Esophagus muscularis mucosa (tissue), 4 donors: Measurements from ENCODE around the gene ULK4. TPM values are rescaled to one million over a fixed set of nuclear protein-coding genes. Genes with fewer than 3 reads are reported as not detected.
"Not testable (repeated sequence)": the region's sequence is repeated elsewhere in the genome, so short reads cannot be mapped to it uniquely, and the experiment has no call there.

Source experiments
- DNase-seq: peaks from one replicate; pipeline ENCODE4 v3.0.0-alpha.2; 2017; ENCODE audit errors: extremely low spot score
- H3K27ac ChIP-seq, 4 donors: fragments of 200-600 bp; sonication (generic); replicated peaks in 1 of 4; 1 replicate in 3 of 4; 2 replicates in 1 of 4; pipeline ENCODE4 v1.5.1; 2016 to 2019; ENCODE audit warnings: mild to moderate bottlenecking in 1 of 4
- H3K27me3 ChIP-seq, 4 donors: fragments of 200-600 bp; sonication (generic); one replicate each; pipeline versions ENCODE4 v1.5.1 to v1.6.0; 2016 to 2019
- H3K36me3 ChIP-seq, 4 donors: fragments of 200-600 bp; sonication (generic); one replicate each; pipeline ENCODE4 v1.5.1; 2016 to 2019
- H3K4me1 ChIP-seq, 4 donors: fragments of 200-600 bp; sonication (generic); one replicate each; pipeline ENCODE4 v1.5.1; 2016 to 2019
- H3K4me3 ChIP-seq, 4 donors: fragments of 200-600 bp; sonication (generic); 1 replicate in 2 of 4; 2 replicates in 2 of 4; pipeline ENCODE4 v1.5.1; 2016 to 2019; ENCODE audit warnings: mild to moderate bottlenecking in 4 of 4, moderate library complexity in 1 of 4
- H3K9me3 ChIP-seq, 4 donors: fragments of 200-600 bp; sonication (generic); 1 replicate in 3 of 4; 2 replicates in 1 of 4; pipeline ENCODE4 v1.5.1; 2016 to 2019
- CTCF ChIP-seq, 3 experiments: fragments of 200-600 bp in 2 of 3; fragments of 450-650 bp in 1 of 3; sonication (generic) in 2 of 3; IDR thresholded peaks; one replicate each; pipeline ENCODE4 v1.5.1; 2017 to 2019; ENCODE audit warnings: antibody characterized with exemption in 3 of 3, mild to moderate bottlenecking in 2 of 3, moderate library complexity in 1 of 3
- EP300 ChIP-seq: sonication (generic); formaldehyde crosslinking; IDR thresholded peaks from one replicate; pipeline ENCODE4 v1.6.1; 2017; ENCODE audit warnings: antibody characterized with exemption
- POLR2A ChIP-seq: fragments of 450-650 bp; IDR thresholded peaks from one replicate; pipeline ENCODE4 v1.6.1; 2017; ENCODE audit warnings: antibody characterized with exemption, moderate library complexity, mild to moderate bottlenecking, low read depth
- POLR2AphosphoS5 ChIP-seq, 2 donors: sonication (generic); formaldehyde crosslinking; IDR thresholded peaks; one replicate each; pipeline ENCODE4 v1.6.1; 2017; ENCODE audit warnings: antibody characterized with exemption in 2 of 2
- WGBS: methylation state at CpG from one replicate; pipeline ENCODE4 v1.1.5; 2018; 5-methylcytosine and 5-hydroxymethylcytosine counted together
- intact Hi-C: fragments of 100-400 bp; cut with DNase I; formaldehyde crosslinking; loops from one replicate; pipeline ENCODE4 v1.15.1; 2023
- total RNA-seq, 4 donors: library from RNA; depleted of rRNA; stranded (reverse); fragments of >200 nt; gene quantifications; one replicate each; pipeline versions ENCODE4 v1.1.0 to v1.2.1, GENCODE V29; 2016

The ULK4 gene
- total RNA-seq, 4 donors from 2014 or later = 4.2 to 15.4 (median 11.0) TPM

DNA sequence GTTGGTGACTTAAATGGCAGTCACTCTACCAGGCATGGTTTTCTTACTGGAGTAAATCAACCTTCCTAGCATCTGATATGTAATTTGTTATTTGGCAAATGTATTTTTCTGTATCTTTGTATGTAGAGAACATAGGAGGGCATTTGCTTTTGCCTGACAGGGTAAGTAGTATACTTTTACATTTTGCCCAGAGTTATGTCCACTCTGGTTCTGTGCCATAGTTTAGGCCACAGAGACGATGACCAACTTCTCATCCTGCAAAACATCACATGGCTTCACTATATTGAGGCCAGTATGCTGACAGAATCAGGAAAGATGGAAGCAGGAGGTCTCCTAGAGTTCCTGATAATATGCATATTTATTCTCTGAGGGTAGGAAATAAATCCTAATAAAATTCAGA lies 23.1 kb upstream of the ULK4 start:
- TF ChIP-seq POLR2AphosphoS5 (IDR thresholded peaks at IDR 0.05) (no peak), POLR2A (no peak), EP300 (no peak), CTCF (IDR thresholded peaks at IDR 0.05) (no peak)
- Histone ChIP-seq H3K27me3 (no peaks in the 10 kb centered on the region), H3K9me3 (no peaks in the 10 kb centered on the region), H3K27ac (no peak overlapping the region), H3K4me1 (no peaks in the 10 kb centered on the region), H3K4me3 (no peak overlapping the region), H3K36me3 (no peaks in the 10 kb centered on the region)
- no peak for DNase-seq
- intact Hi-C loops = no loop called here
- 77% methylated on average over 1 of the region's 1 CpG for WGBS

- H3K9me3 ChIP-seq, intact Hi-C loops, H3K4me1 ChIP-seq, DNase-seq, H3K27ac ChIP-seq, H3K27me3 ChIP-seq, H3K36me3 ChIP-seq, H3K4me3 ChIP-seq: not testable (repeated sequence)
- WGBS = 95% methylated on average over 17 of the region's 32 CpGs
Measured at GRCh38 chr3:41983091-41983490, 21.2 kb upstream of the ULK4 start.

- not testable (repeated sequence) for DNase-seq
- 64% methylated on average over 5 of the region's 5 CpGs for WGBS
Measured at GRCh38 chr3:41977401-41977800, 15.5 kb upstream of the ULK4 start.

GRCh38 chr3:41975416-41976103 lies 13.7 kb upstream of the ULK4 start:
- no peaks in the 10 kb centered on the region for H3K27me3 ChIP-seq
- 90% methylated on average over 6 of the region's 6 CpGs for WGBS
- H3K9me3 ChIP-seq = no peaks in the 10 kb centered on the region
- no peak overlapping the region for H3K4me3 ChIP-seq
- intact Hi-C loops = no loop called here
- H3K36me3 ChIP-seq = no peaks in the 10 kb centered on the region
- DNase-seq = no peak
- H3K4me1 ChIP-seq = peaks cover 0 to 3% (median 0%) of the 10 kb centered on the region in 4 donors
- no peak overlapping the region for H3K27ac ChIP-seq
- TF ChIP-seq POLR2A = no peak
- TF ChIP-seq POLR2AphosphoS5 (IDR thresholded peaks at IDR 0.05) = no peak
- no peak for TF ChIP-seq EP300
- no peak for TF ChIP-seq CTCF (IDR thresholded peaks at IDR 0.05)

More at GRCh38 chr3:41977401-41977800, 15.5 kb upstream of the ULK4 start:
- H3K36me3 ChIP-seq, H3K4me1 ChIP-seq, intact Hi-C loops, H3K27me3 ChIP-seq, H3K9me3 ChIP-seq, H3K4me3 ChIP-seq, H3K27ac ChIP-seq: not testable (repeated sequence)

DNA sequence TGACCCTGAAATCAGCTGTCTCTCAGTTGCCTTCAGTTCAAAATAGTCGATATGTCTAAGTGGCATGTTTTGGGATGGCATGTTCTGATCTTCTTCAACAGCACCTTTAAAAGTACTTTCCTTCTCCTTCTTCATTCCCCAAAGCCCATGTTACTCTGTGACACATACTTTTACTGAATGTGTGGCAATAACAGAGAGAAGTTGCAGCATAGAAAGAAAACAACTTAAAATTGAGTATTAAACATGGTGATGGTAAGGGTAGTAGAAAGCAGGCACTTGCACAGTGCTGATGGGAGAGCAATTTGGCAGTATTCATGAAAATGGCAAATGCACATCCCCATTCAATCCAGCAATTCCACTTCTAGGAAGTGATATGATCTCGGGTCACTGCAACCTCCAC lies 12.3 kb upstream of the ULK4 start:
- no peak overlapping the region for H3K4me3 ChIP-seq
- 82% methylated on average over 2 of the region's 2 CpGs for WGBS

More for the DNA sequence above, 12.3 kb upstream of the ULK4 start:
- intact Hi-C loops = no loop called here
- Histone ChIP-seq H3K9me3 (no peaks in the 10 kb centered on the region), H3K27ac (no peak overlapping the region), H3K36me3 (no peaks in the 10 kb centered on the region), H3K4me1 (peaks cover 0 to 3% (median 0%) of the 10 kb centered on the region in 4 donors), H3K27me3 (no peaks in the 10 kb centered on the region)
- no peak for DNase-seq
- TF ChIP-seq POLR2A = no peak
- TF ChIP-seq EP300 = no peak
- no peak for TF ChIP-seq POLR2AphosphoS5 (IDR thresholded peaks at IDR 0.05)
- TF ChIP-seq CTCF (IDR thresholded peaks at IDR 0.05) = no peak
